Raji (cell line): ENCODE measurements around the gene KBTBD4.

Experiments
- POLR2A ChIP-seq: IDR thresholded peaks from 2 replicates; pipeline ENCODE4 v1.6.1; 2011; ENCODE audit warnings: low read depth, low read length, control low read depth; ENCODE audit not compliant: insufficient read depth

The KBTBD4 gene

GRCh38 chr11:47550288-47551047, 28.3 kb downstream of the KBTBD4 start:
- TF ChIP-seq POLR2A = no peak

GRCh38 chr11:47545298-47545697, 33.5 kb downstream of the KBTBD4 start:
- no peak for TF ChIP-seq POLR2A

DNA sequence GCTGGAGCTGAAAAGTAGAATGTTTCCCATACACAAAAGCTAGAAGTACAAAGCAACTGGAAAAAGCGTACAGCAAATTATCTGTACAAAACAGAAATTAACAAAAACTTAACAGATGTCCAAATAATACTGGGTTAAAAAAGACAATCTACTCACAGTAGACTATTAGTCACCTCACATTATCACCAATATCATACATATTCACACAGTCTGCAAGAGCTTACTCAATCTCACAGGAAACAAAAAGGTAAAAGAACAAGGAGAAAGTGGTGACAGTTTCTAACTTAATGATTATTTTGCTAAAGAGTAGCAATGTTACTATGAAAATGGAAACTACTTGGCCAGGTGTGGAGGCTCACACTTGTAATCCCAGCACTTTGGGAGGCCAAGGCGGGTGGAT, 37.7 kb downstream of the KBTBD4 start:
- TF ChIP-seq POLR2A = no peak

DNA sequence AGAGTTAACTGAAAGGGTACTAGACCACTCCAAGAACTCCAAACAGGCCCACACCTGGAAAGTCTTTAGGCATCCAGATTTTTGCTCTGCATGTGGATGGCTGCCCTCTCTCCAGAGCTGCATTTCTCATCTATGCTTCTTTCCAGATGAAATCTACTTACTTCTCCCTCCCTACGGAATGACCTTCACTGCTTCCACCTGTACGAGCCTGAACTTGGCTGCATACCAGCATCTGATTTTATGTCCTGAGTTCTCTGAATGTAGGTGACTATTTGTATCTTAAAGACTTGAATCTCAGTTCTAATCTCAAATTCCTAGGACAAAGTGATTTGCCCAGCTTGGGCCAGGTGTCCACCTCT, 39.1 kb downstream of the KBTBD4 start:
- no peak for TF ChIP-seq POLR2A

DNA sequence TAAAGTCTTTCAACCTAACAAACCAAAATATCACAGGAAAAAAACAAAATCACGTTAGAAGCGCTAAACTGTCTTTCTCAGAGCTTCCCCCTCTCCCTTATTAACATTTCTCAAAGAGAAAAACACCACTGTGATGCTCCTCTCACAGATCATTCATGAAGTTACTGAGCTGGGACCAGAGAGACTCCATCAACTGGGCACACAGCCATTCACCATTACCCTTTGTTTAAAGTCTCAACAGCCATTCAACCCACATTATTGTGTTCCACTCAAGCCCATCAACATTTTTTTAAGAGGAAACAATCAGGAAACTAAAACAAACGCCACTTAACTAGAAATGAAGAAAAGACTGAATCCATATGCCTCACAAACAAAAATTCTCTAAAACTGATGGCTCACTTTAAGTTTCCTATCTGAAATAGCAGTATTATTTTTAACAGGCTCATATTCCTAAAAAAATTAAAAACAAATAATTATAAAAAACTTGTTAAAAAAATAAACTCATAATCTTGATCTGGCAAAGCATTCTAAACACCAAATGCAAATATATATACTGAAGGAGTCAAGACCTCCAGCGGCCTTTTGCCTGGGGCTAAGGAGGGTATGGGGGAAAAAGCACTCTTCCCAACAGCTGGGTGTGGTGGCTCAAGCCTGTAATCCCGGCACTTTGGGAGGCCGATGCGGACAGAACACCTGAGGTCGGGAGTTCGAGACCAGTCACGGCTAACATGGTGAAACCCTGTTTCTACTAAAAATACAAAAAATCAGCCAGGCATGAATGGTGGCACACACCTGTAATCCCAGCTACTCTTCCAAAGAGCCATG, 39.8 kb downstream of the KBTBD4 start:
- TF ChIP-seq POLR2A = no peak

DNA sequence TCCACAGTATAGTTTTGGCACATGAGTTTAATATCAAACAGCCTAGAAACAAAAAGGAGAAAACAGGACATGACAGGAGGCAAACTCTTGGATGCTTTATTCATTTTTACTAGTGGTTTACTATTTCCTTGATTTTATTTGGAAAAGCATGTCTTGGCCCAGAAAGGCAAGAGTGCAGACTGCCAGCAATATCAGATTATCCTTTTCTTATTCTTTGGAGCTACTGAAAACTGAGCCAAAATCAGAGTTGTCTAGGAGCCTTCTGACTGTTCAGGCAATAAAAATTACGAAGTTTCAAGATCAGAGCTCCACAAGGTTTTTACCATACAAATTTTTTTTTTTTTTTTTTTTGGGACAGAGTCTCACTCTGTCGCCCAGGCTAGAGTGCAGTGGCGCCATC, 41.9 kb downstream of the KBTBD4 start:
- no peak for TF ChIP-seq POLR2A

GRCh38 chr11:47534704-47535251, 44.0 kb downstream of the KBTBD4 start:
- no peak for TF ChIP-seq POLR2A

DNA sequence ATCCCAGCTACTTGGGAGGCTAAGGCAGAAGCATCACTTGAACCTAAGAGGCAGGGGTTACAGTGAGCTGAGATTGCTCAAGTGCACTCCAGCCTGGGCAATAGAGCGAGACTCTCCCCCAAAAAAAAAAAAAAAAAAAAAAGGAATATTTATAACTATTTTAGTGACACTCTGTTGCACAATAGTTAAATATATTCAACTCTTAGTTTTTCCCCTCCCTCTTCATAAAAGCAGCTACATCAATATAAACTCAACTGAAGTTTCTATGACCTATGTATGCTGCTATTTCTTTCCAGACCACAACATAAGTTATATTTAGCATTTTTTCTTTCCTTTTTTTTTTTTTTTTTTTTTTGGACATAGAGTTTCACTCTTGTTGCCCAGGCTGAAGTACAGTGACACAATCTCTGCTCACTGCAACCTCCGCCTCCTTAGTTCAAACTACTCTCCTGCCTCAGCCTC, 45.0 kb downstream of the KBTBD4 start:
- no peak for TF ChIP-seq POLR2A

DNA sequence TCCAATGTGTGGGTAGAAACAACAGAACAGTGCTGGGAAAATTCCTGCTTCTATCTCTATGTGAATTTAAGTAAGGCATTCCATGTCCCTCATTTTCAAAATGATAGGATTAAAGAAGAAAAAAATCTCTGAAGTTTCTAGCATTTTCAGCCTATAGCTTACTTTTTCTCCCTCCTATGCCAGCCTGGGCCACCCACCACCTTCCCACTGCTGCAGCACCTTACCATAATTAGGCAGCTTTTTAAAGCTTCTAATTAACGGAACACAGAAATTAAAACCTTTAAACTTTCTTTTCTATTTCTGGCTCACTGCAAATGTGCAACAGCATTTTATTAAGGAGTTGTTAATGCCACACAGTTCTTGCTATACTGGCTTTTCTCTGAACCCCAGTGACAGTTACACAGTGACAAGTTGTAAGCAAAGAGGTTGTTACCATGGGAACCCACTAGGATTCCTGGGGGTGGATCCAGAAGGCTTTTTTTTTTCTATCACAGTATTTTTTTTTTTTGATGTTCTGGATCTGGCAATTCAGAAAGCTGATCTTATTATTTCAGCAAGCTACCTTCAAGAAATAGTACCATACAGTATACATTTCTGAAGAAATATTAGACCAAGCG, 46.1 kb downstream of the KBTBD4 start:
- no peak for TF ChIP-seq POLR2A

GRCh38 chr11:47531666-47532065, 47.1 kb downstream of the KBTBD4 start:
- no peak for TF ChIP-seq POLR2A

DNA sequence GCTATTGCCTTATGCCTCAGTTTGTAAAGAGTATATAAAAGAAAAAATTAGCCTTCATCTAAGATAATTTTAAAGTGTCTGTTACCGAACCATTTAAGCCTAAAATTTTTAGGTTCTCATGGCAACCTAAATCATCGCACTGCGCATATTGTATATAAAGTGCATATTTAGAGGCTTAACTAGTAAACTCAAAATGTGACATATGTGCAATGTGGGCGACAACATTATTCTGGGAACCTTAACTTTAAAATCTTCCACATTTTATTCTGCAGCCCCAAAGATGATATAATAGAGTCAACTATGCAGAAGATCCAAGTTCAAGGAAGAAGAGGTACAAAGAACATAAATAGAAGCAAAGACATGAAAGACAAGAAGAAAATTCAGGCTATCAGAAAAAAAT, 48.8 kb downstream of the KBTBD4 start:
- TF ChIP-seq POLR2A = no peak

DNA sequence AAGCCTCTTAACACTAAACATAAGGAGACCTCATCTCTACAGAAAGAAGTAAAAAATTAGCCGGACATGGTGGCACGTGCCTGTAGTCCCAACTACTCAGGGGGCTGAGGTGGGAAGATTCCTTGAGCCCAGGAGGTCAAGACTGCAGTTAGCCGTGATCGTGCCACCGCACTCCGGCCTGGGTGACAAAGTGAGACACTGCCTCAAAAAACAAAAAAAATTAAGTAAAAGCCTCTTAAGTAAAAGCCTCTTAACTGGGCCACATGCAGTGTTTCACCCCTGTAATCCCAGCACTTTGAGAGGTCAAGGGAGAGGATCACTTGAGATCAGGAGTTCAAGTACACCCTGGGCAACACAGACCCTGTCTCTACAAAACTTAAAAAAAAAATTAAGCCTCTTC, 51.6 kb downstream of the KBTBD4 start:
- no peak for TF ChIP-seq POLR2A

GRCh38 chr11:47524291-47524874, 54.4 kb downstream of the KBTBD4 start:
- no peak for TF ChIP-seq POLR2A

DNA sequence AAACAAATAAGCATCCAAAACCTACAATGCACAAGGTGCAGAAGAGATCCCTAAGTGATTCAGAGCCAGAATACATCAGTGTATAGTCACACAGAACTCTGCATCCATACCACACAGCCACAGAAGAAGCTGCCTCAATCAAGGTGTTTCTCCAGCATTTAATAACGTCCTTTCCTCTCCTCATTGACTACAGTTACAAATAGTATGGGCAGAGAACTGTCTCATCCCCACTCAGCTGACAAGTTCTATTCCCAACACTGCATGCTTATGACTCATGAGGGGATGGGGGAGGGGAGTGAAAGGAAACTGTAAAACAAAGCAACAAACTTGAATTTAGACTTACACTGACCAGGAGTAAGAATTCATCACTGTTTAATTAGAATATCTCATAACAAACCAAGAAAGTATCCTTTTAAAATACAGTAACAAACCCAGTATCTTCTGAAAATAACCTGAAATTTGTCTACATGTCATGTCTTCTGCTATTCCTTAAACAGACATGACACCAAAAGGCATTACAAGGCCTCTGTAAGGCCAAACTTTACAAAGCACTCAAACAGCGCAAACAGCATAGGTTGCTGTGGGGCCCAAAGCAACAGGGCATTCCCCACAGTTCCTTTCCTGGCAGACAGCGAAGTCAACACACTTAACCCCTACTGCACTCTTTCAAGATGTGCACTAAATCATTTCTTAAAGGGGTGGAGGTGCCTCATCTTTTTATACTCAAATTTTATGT, 55.1 kb downstream of the KBTBD4 start:
- TF ChIP-seq POLR2A = no peak
